GM12864 (cell line): ENCODE results near the gene FREY1.

Source experiments
- DNase-seq: peaks from one replicate; pipeline ENCODE4 v3.0.0-alpha.2; 2011; ENCODE audit warnings: low read depth
- H3K4me3 ChIP-seq: 2 replicates; pipeline ENCODE4 v1.5.1; 2011; ENCODE audit warnings: mild to moderate bottlenecking, low read depth, low read length, control low read depth
- TF ChIP-seq, protein P1 (sequence below): IDR thresholded peaks from 2 replicates; pipeline ENCODE4 v1.5.1; 2011; ENCODE audit warnings: low read depth, mild to moderate bottlenecking, moderate library complexity, low read length, control low read depth, inconsistent platforms; ENCODE audit errors: missing control alignments

FREY1 gene

DNA sequence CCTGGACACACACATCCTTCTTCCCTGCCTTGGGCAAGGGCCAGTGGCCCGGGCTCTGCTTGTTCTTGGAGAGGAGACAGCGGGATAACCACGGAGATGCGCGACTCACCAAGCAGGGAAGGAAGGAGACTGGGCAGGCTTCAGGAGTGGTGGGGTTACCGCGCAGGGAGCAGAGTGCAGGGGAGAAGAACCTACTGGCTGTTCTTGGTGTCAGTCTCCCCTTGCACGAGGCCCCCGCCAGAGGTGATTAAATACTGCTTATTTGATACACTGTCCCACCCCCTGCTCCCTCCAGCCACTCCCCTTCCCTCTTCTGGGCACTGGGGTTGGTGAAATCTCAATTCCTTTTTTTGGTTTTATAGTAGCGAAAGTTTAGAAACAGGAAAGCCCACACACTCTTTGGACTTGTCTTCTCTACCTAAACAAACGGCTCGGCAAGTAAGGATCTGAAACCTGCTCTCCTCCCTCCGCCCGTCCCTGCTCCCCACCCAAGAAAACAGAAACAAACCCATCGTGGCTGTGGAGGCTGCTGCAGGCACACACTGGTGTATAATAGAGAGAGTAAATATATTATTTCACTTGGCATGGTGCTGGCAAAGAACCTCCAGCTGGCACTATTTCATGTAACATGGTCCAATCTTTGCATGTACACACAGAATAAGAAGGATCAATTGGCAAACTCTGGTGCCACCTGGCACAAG is 26.2 kb upstream of the FREY1 start:
- TF ChIP-seq, protein P1, sequence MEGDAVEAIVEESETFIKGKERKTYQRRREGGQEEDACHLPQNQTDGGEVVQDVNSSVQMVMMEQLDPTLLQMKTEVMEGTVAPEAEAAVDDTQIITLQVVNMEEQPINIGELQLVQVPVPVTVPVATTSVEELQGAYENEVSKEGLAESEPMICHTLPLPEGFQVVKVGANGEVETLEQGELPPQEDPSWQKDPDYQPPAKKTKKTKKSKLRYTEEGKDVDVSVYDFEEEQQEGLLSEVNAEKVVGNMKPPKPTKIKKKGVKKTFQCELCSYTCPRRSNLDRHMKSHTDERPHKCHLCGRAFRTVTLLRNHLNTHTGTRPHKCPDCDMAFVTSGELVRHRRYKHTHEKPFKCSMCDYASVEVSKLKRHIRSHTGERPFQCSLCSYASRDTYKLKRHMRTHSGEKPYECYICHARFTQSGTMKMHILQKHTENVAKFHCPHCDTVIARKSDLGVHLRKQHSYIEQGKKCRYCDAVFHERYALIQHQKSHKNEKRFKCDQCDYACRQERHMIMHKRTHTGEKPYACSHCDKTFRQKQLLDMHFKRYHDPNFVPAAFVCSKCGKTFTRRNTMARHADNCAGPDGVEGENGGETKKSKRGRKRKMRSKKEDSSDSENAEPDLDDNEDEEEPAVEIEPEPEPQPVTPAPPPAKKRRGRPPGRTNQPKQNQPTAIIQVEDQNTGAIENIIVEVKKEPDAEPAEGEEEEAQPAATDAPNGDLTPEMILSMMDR, result no peak
- H3K4me3 ChIP-seq, result no peak overlapping the region
- no peak for DNase-seq

DNA sequence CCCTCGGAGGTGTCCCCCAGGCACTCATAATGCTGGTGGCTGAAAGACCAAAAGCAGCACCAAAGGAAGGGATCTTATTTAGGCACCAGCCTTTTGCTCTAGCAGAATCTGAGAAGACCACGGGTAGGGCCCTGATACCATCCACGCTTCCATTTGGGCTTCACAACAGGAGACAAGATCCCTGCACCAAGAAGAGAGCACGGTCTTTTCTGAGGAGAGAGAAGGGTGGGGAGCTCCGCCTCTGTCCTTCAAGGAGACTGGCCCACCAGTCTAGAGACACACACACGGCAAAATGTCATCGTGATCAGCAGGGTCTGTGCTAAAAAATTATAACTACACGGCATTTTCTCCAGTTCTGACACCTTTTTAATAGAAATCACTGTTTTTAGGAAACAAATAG is 25.1 kb upstream of the FREY1 start:
- TF ChIP-seq, protein P1, result no peak
- H3K4me3 ChIP-seq, result no peak overlapping the region
- DNase-seq, result no peak

DNA sequence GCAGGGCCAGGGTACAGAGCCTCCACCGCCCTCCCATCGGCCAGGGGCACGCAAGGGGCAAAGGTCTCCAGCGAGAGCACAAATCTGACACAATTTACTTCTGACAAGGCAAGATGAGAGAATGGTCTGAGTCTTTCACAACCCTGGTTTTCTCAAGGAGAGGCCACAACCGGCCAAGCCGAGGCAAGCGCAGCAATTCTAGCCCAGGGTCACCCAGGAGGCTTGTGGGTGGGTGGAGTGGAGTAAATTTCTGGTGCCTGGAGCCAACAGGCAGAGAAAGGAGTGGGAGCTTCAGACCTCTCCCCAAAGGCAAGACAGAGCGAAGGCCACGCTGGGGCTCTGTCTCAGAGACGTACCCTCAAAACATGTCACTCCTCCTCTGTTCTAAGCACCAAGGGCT is 24.7 kb upstream of the FREY1 start:
- H3K4me3 ChIP-seq, result no peak overlapping the region
- TF ChIP-seq, protein P1, result no peak
- DNase-seq, result no peak

DNA sequence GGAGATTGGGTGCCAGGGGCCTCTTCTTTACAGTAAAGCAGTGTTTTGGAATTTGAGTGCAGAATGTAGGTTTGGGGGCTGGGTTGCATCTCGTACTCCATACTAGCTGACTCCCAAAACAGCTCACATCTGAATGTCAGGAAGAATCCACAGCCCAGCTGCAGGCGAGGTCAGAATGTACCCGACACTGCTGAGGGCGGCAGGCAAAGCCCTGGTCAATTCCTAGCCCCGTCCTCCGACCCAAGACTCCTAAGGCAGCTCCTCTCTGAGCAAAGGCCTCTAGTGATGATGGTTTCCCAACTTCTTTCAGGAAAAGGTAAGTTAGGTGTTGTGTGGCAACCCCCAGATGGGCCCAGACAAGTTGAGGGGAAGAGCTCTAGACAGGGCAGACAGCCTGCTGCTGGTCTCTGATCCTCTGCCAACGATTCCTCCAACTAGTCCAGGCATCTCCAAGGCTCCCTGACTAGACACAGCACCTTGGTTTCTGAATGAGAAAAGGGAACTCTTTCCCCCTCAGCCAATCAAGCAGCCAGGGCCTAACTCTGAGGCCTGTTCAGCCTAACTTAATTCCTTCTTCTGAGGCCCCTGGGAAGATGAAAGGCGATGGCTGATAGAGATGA is 24.0 kb upstream of the FREY1 start:
- TF ChIP-seq, protein P1, result no peak
- DNase-seq, result no peak
- no peak overlapping the region for H3K4me3 ChIP-seq

DNA sequence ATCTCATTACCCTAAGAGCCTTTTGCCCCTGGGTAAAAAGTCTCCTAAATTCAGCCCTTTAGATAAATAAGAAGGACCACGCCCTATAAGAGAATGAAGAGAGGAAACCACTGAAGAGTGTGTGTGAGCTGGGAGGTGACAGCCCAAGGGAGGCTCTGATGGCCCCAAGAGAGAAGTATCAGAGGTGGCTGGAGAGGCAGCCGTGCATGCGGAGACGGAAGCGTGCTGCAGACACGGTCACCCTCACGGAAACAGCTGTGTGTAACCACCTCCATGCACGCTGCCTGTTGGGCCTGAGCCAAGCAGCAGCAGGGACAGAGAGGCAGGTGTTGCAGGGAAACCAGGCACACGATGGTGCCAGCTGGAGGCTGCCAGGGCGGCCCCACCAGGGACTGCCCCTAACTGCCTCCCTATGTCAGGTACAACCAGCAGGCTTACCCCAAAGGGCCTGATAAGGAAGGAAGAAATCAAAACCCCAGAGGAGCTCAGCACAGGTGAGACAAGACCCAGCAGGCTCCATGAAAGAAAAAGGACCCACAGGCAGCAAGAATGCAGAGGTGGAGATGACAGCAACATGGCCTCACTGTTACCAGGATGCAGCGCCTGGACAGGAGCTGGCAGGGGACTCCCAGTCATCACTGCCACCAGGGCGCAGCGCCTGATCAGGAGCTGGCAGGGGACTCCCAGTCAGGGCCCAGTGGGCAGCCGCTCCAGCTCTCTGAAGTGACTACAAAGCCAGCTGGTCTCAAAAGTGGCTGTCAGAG is 23.1 kb upstream of the FREY1 start:
- TF ChIP-seq, protein P1, result no peak
- no peak overlapping the region for H3K4me3 ChIP-seq
- DNase-seq, result peak; percentile 86

DNA sequence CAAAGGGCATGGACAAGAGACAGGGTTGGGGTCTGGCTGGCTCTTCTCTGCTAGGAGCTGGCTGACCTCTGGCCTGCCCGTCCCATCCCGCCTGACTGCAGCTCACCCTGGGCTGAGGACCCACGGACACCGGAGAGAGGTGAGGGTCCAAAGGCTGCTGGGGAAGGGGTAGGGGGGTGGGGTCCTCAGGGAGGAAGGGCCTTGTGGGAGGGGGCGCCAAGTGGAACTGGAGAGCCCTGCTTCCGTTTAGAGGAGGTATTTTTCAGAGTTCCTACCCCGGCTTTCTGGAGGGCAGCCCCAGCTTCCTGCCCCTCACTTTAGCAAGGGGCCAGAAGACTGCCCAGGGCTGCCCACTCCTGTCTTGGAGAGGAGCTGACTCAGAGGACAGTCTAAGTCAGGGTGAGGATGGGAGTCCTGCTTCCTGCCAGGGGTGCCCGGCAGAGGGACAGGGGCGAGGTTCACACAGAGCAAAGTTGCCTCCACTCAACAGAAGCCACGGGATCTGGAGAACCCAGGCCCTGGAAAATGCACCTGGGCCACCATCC is 22.5 kb upstream of the FREY1 start:
- H3K4me3 ChIP-seq, result no peak overlapping the region
- TF ChIP-seq, protein P1, result no peak
- DNase-seq, result no peak
